Stimulated activated CD8-positive, alpha-beta memory T cell treated with anti-CD3 and anti-CD28 coated beads, Interleukin-4, amount 100 ng/mL, for 1 hour (primary cell): ENCODE results near the gene UGT3A1.
"Not testable (repeated sequence)": the region's sequence is repeated elsewhere in the genome, so short reads cannot be mapped to it uniquely, and the experiment has no call there.

Experiments
- DNase-seq, 2 donors: peaks; one replicate each; pipeline ENCODE4 v3.0.0-alpha.2; 2020; ENCODE audit warnings: low read depth in 2 of 2, low spot score in 1 of 2

Gene UGT3A1, protein sequence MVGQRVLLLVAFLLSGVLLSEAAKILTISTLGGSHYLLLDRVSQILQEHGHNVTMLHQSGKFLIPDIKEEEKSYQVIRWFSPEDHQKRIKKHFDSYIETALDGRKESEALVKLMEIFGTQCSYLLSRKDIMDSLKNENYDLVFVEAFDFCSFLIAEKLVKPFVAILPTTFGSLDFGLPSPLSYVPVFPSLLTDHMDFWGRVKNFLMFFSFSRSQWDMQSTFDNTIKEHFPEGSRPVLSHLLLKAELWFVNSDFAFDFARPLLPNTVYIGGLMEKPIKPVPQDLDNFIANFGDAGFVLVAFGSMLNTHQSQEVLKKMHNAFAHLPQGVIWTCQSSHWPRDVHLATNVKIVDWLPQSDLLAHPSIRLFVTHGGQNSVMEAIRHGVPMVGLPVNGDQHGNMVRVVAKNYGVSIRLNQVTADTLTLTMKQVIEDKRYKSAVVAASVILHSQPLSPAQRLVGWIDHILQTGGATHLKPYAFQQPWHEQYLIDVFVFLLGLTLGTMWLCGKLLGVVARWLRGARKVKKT

DNA sequence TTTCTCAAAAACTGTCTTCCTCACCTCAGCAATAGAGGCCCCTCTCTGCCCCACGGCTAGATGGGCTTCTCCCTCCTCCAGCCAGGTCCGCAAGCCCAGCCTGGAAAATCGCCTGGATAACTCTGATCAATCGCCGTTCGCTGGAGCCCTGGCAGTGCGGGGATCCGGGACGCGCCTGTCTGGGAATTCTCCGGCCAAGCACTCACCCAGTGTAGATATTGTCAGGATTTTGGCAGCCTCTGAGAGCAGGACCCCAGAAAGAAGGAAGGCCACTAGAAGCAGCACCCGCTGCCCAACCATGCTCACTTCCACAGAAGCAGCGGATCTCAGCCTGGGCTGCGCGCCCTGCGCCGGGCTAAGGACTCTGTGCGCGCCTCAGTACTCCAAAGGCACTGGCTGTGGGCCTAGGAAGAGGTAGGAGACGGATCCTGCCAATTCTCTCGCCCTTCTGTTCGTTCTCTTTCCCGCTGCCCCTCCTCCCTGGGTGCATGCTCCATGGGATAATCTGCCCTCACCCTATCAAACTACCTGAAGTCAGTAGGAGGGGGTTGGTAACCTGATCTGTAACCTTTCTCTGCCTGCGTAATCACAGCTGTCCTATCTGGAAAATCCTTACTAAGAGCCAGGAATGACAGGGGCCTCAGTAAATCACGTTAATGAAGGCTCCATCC, at the start of gene UGT3A1:
Gene UGT3A1, minus strand, starts transcription at position 450 of the 671 bp plus-strand sequence. Its CDS starts 150 bp downstream, at position 300.
- no peak for DNase-seq

DNA sequence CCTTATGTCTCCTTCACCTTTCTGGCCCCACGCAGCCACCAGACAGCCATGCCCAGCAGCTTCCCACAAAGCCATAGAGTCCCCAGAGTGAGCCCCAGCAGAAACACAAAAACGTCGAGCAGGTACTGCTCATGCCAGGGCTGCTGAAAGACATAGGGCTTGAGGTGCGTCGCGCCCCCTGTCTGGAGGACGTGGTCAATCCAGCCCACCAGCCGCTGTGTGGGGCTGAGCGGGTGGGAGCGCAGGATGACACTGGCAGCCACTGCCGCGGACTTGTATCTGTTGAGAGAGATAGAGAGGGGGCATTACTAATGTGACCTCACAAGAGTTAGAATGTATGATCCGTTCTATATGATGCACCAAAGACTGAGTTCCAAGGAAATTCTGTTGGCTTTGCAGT, 44.5 kb upstream of the UGT3A1 start:
- no peak for DNase-seq

DNA sequence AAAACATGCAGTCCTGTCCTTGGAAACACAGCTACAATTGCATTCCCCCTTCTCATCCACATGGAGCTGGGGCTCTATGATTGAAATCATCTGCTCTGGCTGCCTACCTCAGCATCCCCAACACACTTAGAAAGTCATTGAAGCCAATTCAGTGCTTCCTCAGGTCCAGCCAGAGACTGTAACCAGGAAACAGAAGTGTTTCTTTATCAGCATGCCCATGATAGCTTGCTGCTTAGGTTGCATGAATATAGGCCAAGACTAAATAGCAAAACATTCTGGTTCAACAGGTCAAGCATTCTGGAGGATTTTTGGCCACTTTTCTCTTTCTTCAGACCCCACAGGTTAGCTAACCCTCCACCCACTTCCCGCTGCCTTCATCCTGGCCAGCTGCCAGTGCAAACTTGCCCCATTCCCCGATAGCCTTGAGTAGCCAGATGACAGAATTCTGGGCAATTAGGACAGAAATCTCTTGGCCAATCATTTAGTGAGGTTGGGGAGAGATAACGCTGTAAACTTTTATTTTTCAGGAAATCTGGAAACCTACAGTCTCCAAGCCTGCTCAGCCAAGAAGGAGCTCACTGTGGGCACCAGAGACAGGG, 43.4 kb upstream of the UGT3A1 start:
- DNase-seq: not testable (repeated sequence)

DNA sequence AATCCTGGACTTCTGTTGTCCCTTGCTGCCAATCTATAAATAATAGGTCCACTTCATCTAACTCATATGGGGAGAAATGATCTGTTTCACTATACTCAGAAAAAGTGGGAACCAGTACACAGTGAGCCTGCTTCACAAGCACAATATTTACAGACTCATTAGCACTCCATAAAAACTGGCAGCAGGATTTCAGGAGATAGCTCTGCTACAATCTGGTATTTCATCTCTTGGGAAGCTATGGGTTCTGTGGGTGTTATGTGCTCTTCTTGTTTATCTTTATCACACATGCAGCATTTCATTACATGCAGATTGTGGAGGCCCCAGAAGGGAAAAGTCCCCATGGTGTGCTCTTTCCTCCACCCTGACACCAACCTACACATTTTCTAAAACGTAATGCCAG, 42.3 kb upstream of the UGT3A1 start:
- no peak for DNase-seq

DNA sequence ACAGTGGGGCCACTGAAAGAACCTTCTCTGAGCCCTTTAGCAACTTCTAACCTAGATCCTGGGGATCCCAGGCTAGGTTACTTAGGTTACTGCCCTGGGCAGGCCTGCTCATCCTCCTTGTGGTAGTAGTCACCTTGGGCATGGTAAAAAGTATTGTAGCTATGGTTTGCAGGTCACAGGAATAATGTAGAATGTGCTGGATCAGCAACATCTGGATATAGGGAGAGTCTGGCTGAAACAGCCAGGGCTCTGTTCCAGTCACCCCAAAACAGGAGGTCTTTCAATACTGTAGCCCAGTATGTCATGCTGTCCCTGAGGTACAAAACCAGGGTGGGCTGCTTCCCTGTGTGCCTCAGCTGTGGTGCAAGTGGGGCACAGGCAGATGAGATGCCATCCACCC, 41.9 kb upstream of the UGT3A1 start:
- no peak for DNase-seq

DNA sequence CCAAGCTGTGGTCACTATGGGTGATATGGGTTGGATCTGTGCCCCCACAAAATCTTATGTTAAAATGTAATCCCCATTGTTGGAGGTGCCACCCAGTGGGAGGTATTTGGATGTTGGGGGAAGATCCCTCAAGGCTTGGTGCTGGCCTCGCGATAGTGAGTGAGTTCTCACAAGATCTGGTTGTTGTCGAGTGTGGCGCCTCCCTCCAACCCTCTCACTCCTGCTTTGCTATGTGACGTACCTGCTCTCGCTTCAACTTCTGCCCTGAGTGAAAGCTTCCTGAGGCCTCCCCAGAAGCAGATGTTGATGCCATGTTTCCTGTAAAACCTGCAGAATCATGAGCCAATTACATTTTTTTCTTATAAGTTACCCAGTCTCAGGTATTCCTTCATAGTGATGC, 40.0 kb upstream of the UGT3A1 start:
- DNase-seq: no peak

DNA sequence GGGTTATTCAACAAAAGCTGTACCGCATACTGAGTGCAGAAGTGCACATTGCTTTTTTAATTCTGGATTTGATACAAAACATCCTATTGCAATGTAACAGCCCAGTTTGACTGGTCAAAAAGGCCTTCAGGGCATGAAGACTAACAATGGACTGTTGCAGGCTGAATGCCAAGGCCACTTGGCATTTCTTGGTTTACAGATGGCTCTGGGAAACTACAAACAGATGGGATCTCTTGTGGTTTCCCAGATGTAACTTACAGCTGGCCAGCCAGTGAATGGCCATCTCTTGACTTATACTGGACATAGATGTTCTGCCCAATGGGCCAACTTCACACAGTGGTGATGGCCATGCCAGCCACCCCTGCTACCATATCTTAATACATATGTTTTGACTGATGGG, 38.7 kb upstream of the UGT3A1 start:
- no peak for DNase-seq

DNA sequence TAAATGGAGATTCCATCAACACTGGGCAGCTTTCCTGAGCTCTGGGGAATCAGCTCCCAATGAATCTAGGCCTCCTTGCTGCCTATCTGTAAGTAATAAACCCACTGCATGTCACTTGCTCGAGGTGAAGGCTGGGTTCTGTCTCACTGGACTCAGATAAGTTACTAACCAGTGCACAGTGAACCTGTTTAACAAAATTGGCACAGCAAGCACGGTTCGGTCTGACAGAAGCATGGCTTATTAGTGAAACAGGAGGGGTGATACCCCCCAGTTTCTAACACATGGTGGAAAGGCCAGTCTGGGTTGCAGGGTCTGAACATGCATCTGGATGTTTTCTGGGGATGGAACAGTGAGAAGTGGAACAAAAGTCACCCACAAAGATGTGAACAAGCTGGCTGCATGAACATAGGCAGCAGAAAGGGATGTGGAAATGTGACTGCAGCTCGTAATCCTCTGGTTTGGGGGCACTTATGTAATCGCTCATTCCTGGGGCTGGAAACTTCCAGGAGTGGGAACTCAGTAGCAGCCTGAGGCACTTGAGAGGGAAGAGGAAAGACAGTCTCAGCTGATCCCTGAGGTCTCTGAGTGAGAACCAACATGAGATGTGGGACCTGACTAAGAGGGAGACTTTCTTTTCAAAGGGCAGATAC, 37.8 kb upstream of the UGT3A1 start:
- DNase-seq: no peak

DNA sequence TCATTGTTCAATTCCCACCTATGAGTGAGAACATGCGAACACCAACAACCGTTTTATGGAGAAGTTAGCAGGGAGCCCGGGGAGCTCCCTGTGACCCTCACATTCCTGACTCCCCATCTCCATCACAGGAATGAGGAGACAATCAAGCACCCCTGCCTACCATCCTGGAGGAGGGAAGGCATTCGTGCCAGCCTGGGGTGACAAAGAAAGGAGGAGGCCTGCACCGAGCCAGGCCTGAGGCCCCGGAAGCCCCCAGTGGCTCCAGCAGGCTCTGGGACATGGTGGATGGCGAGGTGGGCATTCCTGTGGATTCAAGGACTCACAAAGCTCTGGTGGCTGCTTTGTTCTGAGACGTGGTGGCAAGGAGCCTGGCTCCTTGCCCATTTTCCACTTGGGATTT, 36.5 kb upstream of the UGT3A1 start:
- DNase-seq: no peak

DNA sequence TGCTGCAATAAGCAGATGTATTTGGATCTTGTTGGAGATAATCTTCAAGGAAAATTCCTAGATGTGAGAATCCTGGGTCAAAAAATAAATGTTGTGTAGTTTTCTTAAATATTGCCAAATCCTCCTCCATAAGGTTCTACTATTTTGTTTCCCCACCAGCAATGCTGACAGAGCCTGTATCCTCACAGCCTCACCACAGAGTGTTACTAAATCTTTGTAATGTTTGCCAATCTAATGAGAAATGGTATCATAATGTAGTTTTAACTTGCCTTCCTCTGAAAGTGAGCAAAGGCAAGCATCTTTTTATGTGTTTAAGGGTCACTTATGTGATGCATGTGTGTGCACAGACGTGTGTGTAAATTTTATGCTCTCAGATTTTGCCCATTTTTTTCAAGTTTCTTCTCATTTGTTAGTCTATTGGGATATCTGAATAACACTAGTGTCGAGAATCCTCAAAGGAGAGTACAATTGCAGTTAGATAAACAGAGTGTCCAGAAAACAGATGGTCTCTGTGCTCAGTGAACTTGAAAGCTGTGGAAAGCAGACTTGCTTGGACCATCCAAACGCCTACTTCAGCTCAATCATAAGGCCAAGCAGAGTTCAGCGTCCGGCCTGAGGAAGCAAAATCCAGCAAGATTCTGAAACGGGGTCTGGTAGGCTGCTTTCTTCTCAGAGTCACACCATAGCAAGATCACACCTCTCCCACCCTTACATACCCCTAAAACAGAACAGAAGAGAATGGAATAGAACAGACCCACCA, 35.7 kb upstream of the UGT3A1 start:
- DNase-seq: no peak

DNA sequence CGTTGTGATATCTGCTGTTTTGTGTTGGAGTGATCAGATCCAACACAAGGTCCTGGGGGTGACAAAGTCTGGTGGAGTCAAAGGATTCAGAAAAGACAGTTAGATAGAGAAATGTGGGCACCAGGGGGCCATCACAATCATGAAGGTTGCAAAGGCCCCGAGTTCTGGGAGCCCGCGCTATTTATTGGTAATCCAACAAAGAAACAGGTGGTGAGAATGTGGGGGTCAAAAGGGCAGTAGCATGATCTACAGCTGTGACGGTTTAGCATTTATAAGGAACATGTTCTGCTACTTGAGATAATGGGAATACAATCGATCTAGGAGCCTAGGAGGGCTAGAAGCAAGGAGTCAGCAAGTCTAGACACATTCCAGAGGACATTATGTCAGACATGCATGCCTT, 31.1 kb upstream of the UGT3A1 start:
- not testable (repeated sequence) for DNase-seq

DNA sequence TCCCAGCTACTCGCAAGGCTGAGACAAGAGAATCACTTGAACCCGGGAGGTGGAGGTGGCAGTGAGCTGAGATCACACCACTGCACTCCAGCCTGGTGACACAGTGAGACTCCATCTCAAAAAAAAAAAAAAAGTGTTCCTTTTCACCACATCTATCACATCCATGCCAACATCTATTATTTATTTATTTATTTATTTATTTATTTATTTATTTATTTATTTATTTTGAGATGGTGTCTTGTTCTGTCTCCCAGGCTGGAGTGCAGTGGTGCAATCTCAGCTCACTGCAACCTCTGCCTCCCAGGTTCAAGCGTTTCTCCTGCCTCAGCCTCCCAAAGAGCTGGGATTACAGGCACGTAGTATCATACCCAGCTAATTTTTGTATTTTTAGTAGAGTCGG, 28.4 kb upstream of the UGT3A1 start:
- DNase-seq: not testable (repeated sequence)

DNA sequence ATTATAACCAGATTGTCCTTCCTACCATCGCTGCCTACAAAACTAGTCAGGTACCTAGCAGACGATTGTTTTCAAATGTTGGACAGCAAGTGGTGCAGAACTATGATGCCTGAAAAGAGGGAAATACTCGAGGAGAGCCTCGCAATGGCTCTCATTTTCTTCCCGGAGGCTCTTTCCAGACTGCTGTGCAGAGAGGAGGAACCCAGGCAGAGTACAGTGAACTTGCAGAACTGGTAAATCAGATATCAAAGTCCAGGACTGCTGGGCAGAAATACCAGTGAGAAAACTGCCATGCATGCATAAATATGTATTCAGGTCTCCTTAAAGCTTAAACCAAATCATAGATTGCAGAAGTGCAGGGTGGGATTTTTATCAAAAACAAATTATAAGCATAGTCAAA, 26.4 kb upstream of the UGT3A1 start:
- DNase-seq: no peak

DNA sequence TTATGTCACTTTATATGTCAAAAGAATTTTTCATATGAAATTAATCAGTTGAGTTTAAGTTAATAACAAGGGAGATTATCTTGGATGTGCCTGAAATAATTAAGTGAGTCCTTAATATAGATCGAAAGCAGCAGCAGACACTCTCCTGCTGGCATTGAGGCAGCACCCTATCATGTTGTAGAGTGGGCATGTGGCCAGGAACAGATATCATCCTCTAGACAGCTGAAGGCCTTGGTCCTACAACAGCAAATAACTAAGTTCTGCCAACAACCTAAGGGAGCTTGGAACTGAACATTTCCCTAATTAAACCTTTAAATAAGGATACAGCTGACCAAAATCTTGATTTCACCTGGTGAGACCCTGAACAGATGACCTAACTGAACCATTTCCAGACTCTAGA, 25.8 kb upstream of the UGT3A1 start:
- no peak for DNase-seq

DNA sequence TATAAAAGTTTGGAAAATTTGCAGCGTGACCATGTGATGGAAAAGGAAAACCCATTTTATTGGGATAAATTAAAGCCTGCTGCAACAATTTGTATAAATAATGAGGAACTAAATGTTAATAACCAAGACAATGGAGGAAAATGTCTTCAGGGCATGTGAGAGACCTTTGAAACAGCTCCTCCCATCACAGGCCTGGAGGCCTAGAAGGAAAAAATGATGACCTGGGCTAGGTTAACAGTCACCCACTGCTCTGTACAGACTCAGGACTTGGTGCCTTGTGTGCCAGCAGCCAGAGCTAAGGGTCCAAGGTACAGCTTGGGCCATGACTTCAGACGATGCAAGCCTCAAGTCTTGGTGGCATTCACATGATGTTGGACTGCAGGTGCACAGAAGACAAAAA, 22.0 kb upstream of the UGT3A1 start:
- no peak for DNase-seq

DNA sequence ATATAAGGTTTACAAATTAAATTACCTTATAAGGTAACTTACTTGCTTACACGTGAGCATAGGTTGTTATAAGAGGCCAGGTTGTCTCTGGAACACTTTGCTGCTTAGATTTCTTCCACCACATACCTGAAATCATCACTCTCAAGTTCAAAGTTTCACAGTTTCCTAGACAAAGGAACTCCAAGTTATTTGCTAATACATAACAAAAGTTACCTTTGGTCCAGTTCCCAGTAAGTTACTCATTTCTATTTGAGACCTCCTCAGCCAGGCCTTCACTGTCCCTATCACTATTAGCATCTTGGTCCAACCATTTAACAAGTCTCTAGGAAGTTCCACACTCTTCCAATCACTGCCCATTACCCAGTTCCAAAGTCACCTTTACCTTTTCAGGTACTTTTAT, 18.5 kb upstream of the UGT3A1 start:
- no peak for DNase-seq

DNA sequence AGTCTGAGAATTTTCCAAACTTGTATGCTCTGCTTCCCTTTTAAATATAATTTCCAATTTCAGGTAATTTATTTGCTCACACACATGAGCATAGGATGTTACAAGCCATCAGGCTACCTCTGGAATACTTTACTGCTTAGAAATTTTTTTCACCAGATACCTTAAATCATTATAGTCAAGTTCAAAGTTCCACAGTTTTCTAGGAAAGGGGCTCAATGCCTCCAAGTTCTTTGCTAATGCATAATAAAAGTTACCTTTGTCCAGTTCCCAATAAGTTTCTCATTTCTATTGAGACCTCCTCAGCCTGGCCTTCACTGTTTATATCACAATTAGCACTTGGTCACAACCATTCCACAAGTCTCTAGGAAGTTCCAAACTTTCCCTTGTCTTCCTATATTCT, 16.2 kb upstream of the UGT3A1 start:
- DNase-seq: no peak

DNA sequence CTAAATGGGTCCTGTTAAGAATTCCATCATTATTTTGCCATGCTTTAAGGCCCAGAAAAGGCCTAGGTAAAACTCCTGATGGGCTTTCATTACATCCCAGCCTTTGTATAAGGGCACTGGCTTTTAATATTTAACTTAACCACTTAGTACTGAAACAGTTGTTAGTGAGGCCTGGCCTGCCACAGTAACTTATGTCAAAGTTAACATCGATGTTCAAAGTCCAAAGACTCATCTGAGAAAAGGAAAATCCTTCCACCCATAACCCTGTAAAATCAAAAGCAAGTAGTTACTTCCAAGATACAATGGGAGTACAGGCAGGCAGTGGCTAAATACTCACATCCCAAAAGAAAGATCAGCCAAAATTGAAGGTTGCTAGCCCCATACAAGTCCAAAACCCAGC, 15.0 kb upstream of the UGT3A1 start:
- no peak for DNase-seq

DNA sequence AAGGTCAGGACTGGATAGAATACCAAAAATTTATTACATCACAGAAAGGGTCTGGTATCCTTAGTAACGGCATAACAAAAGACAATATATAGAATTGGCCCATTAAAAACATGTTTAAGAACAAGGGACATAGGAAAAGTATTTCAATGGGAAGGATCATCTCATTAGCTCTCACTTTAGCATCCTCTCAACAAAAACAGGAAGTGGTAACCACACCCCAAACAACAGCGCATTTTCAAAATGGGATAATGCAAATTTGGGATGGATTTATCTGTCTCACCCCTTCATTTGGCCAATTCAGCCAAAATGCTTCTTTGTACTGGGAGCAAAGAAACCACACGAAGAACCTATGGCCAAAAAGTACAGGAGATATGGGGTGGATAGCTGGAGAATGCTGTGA, 9.8 kb upstream of the UGT3A1 start:
- no peak for DNase-seq

DNA sequence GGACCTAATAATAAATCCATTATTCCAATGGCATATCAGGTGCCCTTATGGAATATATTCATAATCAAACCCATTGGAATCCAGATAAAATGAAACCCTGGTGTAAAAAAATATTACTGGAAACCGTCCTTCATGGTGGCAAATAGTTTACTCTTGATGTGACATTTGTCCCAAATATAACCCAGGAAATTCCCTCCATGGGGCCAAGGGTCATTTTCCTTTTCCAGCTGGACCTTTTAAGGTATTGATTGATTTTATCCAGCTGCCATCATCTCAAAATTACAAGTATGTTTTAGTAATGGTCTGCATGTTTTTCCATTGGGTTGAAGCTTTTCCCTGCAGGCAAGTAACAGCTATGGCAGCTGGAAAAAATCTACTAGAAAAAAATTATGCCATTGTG, 8.4 kb upstream of the UGT3A1 start:
- no peak for DNase-seq

DNA sequence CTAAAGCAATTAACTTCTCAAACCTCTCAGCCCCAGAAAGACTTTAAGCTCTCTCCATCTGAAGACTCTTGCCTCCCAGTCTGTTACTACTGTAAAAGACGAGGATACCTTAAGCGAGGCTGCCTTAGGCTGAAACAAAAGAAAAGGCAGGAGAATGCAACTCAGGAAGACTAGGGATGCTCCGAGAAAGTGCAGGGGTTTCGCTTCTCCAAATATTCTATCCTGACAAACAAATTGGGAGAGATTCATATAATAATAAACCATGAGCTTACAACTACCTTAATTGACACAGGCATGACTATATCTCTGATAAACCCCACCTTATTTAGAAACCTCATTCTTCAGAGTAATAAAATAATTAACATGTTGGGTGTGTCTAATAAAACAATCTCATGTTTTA, 4.9 kb upstream of the UGT3A1 start:
- no peak for DNase-seq
